IMR-90 (cell line): Measurements from ENCODE around the gene ANKRD11. TPM values are rescaled to one million over a fixed set of nuclear protein-coding genes. Genes with fewer than 3 reads are reported as not detected.

Experiments used
- ATAC-seq: fragments of 200-7000 bp; cut with Tn5 transposase; 2 replicates; pipeline ENCODE4 v1.9.1; 2020; ENCODE audit warnings: low read depth, mild to moderate bottlenecking, moderate library complexity
- BruUV-seq: library from RNA; stranded (reverse); fragments of 400-500 nt; replicated peaks from 2 replicates; lab custom pipeline; 2021; lab: Mats Ljungman, UMichigan
- CTCF ChIA-PET: fragments of 300-600 bp; formaldehyde crosslinking; extraction: SDS; loops from one replicate; lab custom pipeline; 2021; ENCODE audit warnings: antibody characterized with exemption; lab: Yijun Ruan, JAX
- POLR2A ChIA-PET: fragments of 300-600 bp; sonication (Branson Sonifier 250); formaldehyde crosslinking; loops from one replicate; lab custom pipeline; 2022; ENCODE audit warnings: antibody characterized with exemption; ENCODE audit not compliant: unreplicated experiment; lab: Charles Lee
- DNase-seq: peaks from one replicate; pipeline ENCODE4 v3.0.0; 2013
- H2AFZ ChIP-seq: replicated peaks from 2 replicates; pipeline ENCODE3; 2013; ENCODE audit warnings: low read length, mild to moderate bottlenecking; ENCODE audit not compliant: poor library complexity
- H2AK5ac ChIP-seq: 2 replicates; pipeline ENCODE4 v1.6.1; 2013; ENCODE audit warnings: low read depth, low read length, inconsistent platforms
- H2AK9ac ChIP-seq: replicated peaks from 2 replicates; pipeline ENCODE3; 2013; ENCODE audit warnings: mild to moderate bottlenecking, low read depth, low read length, moderate library complexity; ENCODE audit not compliant: poor library complexity
- H2BK120ac ChIP-seq: 2 replicates; pipeline ENCODE4 v1.6.1; 2013; ENCODE audit warnings: low read depth, low read length, inconsistent platforms
- H2BK15ac ChIP-seq: 3 replicates; pipeline ENCODE4 v1.6.1; 2013; ENCODE audit warnings: low read depth, low read length, inconsistent platforms
- H2BK20ac ChIP-seq: 2 replicates; pipeline ENCODE4 v1.6.1; 2013; ENCODE audit warnings: low read depth, mild to moderate bottlenecking, inconsistent platforms, low read length, moderate library complexity
- H2BK5ac ChIP-seq: 2 replicates; pipeline ENCODE4 v1.6.1; 2013; ENCODE audit warnings: mild to moderate bottlenecking, low read depth, low read length, inconsistent platforms; ENCODE audit not compliant: poor library complexity, severe bottlenecking
- H3K14ac ChIP-seq: replicated peaks from 2 replicates; pipeline ENCODE4 v1.6.1; 2013; ENCODE audit warnings: low read depth, low read length, inconsistent platforms
- H3K18ac ChIP-seq: 2 replicates; pipeline ENCODE4 v1.6.1; 2013; ENCODE audit warnings: low read depth, low read length, control low read depth
- H3K23ac ChIP-seq: 2 replicates; pipeline ENCODE4 v1.6.1; 2013; ENCODE audit warnings: low read depth, low read length, inconsistent platforms
- H3K27ac ChIP-seq: 2 replicates; pipeline ENCODE4 v1.5.1; 2013; ENCODE audit warnings: mild to moderate bottlenecking, control low read depth, low read length; ENCODE audit not compliant: insufficient read depth
- H3K27me3 ChIP-seq: 2 replicates; pipeline ENCODE4 v1.6.1; 2013; ENCODE audit warnings: low read length; ENCODE audit not compliant: control insufficient read depth, insufficient read depth
- H3K36me3 ChIP-seq: 2 replicates; pipeline ENCODE4 v1.6.1; 2013; ENCODE audit warnings: low read length, mixed read lengths; ENCODE audit not compliant: control insufficient read depth, insufficient read depth
- H3K4ac ChIP-seq: 2 replicates; pipeline ENCODE4 v1.6.1; 2013; ENCODE audit warnings: low read depth, low read length, inconsistent platforms
- H3K4me1 ChIP-seq: 2 replicates; pipeline ENCODE4 v1.6.1; 2013; ENCODE audit warnings: low read length, mixed read lengths; ENCODE audit not compliant: control insufficient read depth, insufficient read depth
- H3K4me2 ChIP-seq: 2 replicates; pipeline ENCODE4 v1.6.1; 2013; ENCODE audit warnings: low read depth, mild to moderate bottlenecking, control low read depth, low read length, moderate library complexity
- H3K4me3 ChIP-seq: 2 replicates; pipeline ENCODE4 v1.5.1; 2013; ENCODE audit warnings: low read depth, mild to moderate bottlenecking, control low read depth, low read length, moderate library complexity; ENCODE audit not compliant: insufficient read depth
- H3K56ac ChIP-seq: 2 replicates; pipeline ENCODE4 v1.6.1; 2013; ENCODE audit warnings: low read length, inconsistent platforms; ENCODE audit not compliant: insufficient read depth; ENCODE audit errors: extremely low read depth
- H3K79me1 ChIP-seq, 2 experiments: 2 replicates each; pipeline ENCODE4 v1.6.1; 2013; ENCODE audit warnings: low read length in 2 of 2, inconsistent platforms in 1 of 2, low read depth in 1 of 2
- H3K9ac ChIP-seq: 2 replicates; pipeline ENCODE4 v1.6.1; 2013; ENCODE audit warnings: low read depth, low read length, control low read depth
- H3K9me1 ChIP-seq: 2 replicates; pipeline ENCODE4 v1.6.1; 2013; ENCODE audit warnings: low read length, inconsistent platforms; ENCODE audit not compliant: insufficient read depth
- H3K9me3 ChIP-seq: 2 replicates; pipeline ENCODE4 v1.6.1; 2013; ENCODE audit warnings: low read length; ENCODE audit not compliant: control insufficient read depth, insufficient read depth
- H4K20me1 ChIP-seq: 2 replicates; pipeline ENCODE4 v1.6.1; 2013; ENCODE audit warnings: low read length, inconsistent platforms; ENCODE audit not compliant: insufficient read depth
- H4K5ac ChIP-seq: 2 replicates; pipeline ENCODE4 v1.6.1; 2013; ENCODE audit warnings: mild to moderate bottlenecking, low read depth, low read length, control low read depth
- H4K8ac ChIP-seq, 2 experiments: 2 replicates each; pipeline ENCODE4 v1.6.1; 2013; ENCODE audit warnings: low read depth in 2 of 2, low read length in 2 of 2, control low read depth in 1 of 2, inconsistent platforms in 1 of 2
- H4K91ac ChIP-seq: 2 replicates; pipeline ENCODE4 v1.6.1; 2013; ENCODE audit warnings: low read depth, low read length, inconsistent platforms; ENCODE audit not compliant: insufficient read depth
- BHLHE40 ChIP-seq: fragments of 150-350 bp; IDR thresholded peaks from 2 replicates; pipeline ENCODE4 v1.6.1; 2016; ENCODE audit warnings: mild to moderate bottlenecking, low read depth, low read length
- CEBPB ChIP-seq: IDR thresholded peaks from 2 replicates; pipeline ENCODE4 v1.6.1; 2012; ENCODE audit warnings: low read depth, low read length, improper control_type of control experiment
- CHD1 ChIP-seq: IDR thresholded peaks from 2 replicates; pipeline ENCODE4 v1.6.1; 2012; ENCODE audit warnings: low read depth, low read length, improper control_type of control experiment
- FOS ChIP-seq: fragments of 150-350 bp; IDR thresholded peaks from 2 replicates; pipeline ENCODE4 v1.6.1; 2016; ENCODE audit warnings: low read depth, low read length
- MAFK ChIP-seq: IDR thresholded peaks from 2 replicates; pipeline ENCODE4 v1.6.1; 2012; ENCODE audit warnings: low read depth, low read length, improper control_type of control experiment
- MAZ ChIP-seq: IDR thresholded peaks from 2 replicates; pipeline ENCODE4 v1.6.1; 2012; ENCODE audit warnings: low read depth, mild to moderate bottlenecking, low read length, improper control_type of control experiment, moderate library complexity, borderline replicate concordance
- MXI1 ChIP-seq: IDR thresholded peaks from 2 replicates; pipeline ENCODE4 v1.6.1; 2012; ENCODE audit warnings: low read depth, mild to moderate bottlenecking, low read length, moderate library complexity, borderline replicate concordance
- NFE2L2 ChIP-seq: fragments of 150-350 bp; IDR thresholded peaks from 2 replicates; pipeline ENCODE4 v1.6.1; 2016; ENCODE audit warnings: low read depth, mild to moderate bottlenecking, low read length
- RAD21 ChIP-seq: IDR thresholded peaks from 2 replicates; pipeline ENCODE4 v1.6.1; 2012; ENCODE audit warnings: low read length, improper control_type of control experiment
- RCOR1 ChIP-seq: IDR thresholded peaks from 2 replicates; pipeline ENCODE4 v1.6.1; 2012; ENCODE audit warnings: mild to moderate bottlenecking, low read length, improper control_type of control experiment; ENCODE audit not compliant: insufficient replicate concordance
- WGBS, 2 experiments: methylation state at CpG; one replicate each; pipeline versions ENCODE4 v1.1.5 to v1.1.7; 2013; ENCODE audit warnings: missing lambda C conversion rate in 2 of 2; ENCODE audit not compliant: insufficient read length in 1 of 2; ENCODE audit errors: extremely low coverage in 2 of 2; 5-methylcytosine and 5-hydroxymethylcytosine counted together
- dilution Hi-C: fragments of 300-500 bp; cut with HindIII; formaldehyde crosslinking; loops from one replicate; pipeline ENCODE4 v1.14.3; 2018; ENCODE audit warnings: low sequenced_read_pairs; ENCODE audit not compliant: unreplicated experiment
- in situ Hi-C: fragments of 300-500 bp; cut with MboI; formaldehyde crosslinking; loops from 3 replicates; pipeline ENCODE4 v1.14.3; 2019; ENCODE audit warnings: low sequenced_read_pairs, inconsistent platforms, mixed read lengths
- intact Hi-C: fragments of 100-400 bp; cut with micrococcal nuclease; formaldehyde crosslinking; loops from 2 replicates; pipeline ENCODE4 v1.10.0; 2022
- polyA plus RNA-seq, 3 experiments: library from polyadenylated mRNA; depleted of rRNA; stranded (reverse); fragments of >200 nt; gene quantifications; 2 replicates each; pipeline ENCODE4 v1.2.3, GENCODE V29; 2012; ENCODE audit warnings: low replicate concordance in 1 of 3
- total RNA-seq: library from RNA; depleted of rRNA; stranded (reverse); fragments of >200 nt; gene quantifications from 2 replicates; pipeline ENCODE4 v1.2.3, GENCODE V29; 2012
- TF ChIP-seq, protein P1 (sequence below): conservative IDR thresholded peaks from 2 replicates; pipeline ENCODE4 v1.5.1; 2012; ENCODE audit warnings: mild to moderate bottlenecking, low read depth, low read length, improper control_type of control experiment
- TF ChIP-seq, protein P2 (sequence below): fragments of 150-350 bp; IDR thresholded peaks from 2 replicates; pipeline ENCODE4 v1.6.1; 2017; ENCODE audit warnings: mild to moderate bottlenecking, antibody characterized with exemption, low read length, low read depth

ANKRD11 gene
- total and polyA plus RNA-seq, 2 of the 4 experiments (the other 2 are of a cell fraction), result 46.8 to 71.9 TPM

DNA sequence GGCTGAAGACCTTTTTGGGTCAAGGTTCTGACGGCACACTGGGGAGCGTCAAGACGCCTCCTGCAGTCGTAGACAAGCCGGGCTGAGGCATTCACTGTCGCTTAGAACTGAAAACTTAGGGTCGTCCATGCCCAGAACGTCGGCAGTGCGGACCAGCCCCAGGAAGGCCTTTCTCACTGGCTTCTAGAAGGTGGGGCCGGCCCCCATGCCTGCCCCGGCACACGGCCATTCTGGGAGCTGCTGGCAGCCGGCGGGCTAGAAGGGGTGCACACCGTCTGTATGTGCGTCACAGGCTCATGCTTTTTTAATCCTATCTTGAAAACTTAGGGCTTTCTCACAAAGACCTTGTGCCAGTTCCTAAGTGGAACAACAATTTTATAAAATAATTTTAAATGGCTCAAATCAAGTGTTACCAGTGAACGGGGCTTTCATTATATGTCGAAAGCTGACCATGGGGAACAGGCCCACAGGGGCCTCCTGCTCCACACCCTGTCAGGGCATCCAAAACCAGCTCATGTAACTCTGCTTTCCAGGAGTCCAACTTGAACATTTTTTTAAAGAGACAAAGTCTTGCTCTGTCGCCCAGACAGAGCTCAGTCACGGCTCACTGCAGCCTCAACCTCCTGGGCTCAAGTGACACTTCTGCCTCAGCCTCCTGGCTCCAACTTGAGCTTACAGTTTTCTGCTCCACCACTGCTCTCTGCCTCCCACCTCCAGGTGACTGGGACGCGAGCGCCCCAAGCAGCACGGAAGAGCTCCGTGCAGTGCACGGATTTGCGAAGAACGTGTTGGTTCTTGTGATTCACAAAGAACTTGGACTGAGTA, 111.2 kb downstream of the ANKRD11 start (continued):
- TF ChIP-seq MXI1, result no peak

DNA sequence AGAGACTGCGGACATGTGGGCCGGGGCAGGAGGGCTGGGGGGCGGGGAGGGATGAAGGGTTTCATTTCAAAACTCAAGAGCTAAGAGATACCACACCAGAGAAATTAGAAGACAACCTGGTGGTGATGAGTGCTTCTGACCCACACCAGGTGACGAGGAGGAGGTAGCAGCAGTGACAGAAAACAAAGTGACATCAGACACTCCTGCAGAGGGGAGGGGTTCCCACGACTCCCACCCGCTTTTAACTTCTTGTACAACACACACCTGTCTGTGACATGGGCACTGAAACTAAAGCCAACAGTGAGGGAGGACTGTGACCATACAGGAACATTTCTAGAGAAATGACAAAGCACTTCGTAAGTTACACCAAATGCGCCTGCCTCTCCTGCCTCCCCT, 112.9 kb downstream of the ANKRD11 start:
- H4K91ac ChIP-seq, result no peak overlapping the region
- H4K5ac ChIP-seq, result no peak overlapping the region
- 0 out of 2 replicates have a peak, but pooled peaks cover 2% of the 10 kb centered on the region for H3K36me3 ChIP-seq
- POLR2A ChIA-PET, result no interaction called here
- H3K27me3 ChIP-seq, result no peaks in the 10 kb centered on the region
- WGBS, 2 experiments, result no CpG with 5 or more reads among the region's 8 CpGs
- DNase-seq (no peak), ATAC-seq (no peak)
- in situ Hi-C loops, result no loop called here
- no peak overlapping the region for H2AK5ac ChIP-seq
- H2BK15ac ChIP-seq, result no peak overlapping the region
- H3K4me2 ChIP-seq, result no peak overlapping the region
- H2BK5ac ChIP-seq, result no peak overlapping the region
- no peak overlapping the region for H3K27ac ChIP-seq
- H3K9ac ChIP-seq, result no peak overlapping the region
- no peak overlapping the region for H3K4me3 ChIP-seq
- H3K79me1 ChIP-seq, result peaks cover 3 to 94% of the 10 kb centered on the region in 2 experiments; a peak in 2 of 4 replicates
- H3K14ac ChIP-seq, result no peak overlapping the region
- no peak overlapping the region for H3K23ac ChIP-seq
- no TSS peak for BruUV-seq
- no peak overlapping the region for H4K8ac ChIP-seq
- H2AK9ac ChIP-seq, result no peak overlapping the region
- H3K9me3 ChIP-seq, result no peaks in the 10 kb centered on the region
- peaks cover 15% of the 10 kb centered on the region for H3K4me1 ChIP-seq
- no peak overlapping the region for H2BK120ac ChIP-seq
- peaks cover 40% of the 10 kb centered on the region for H3K9me1 ChIP-seq
- dilution Hi-C loops, result no loop called here
- H2AFZ ChIP-seq, result no peak overlapping the region
- CTCF ChIA-PET, result interaction anchor here (0.8 kb wide), 1 partner anchor 13 kb away, joined by 3 read pairs; no protein-coding TSS in a partner anchor
- H3K56ac ChIP-seq, result no peak overlapping the region
- peaks cover 100% of the 10 kb centered on the region for H4K20me1 ChIP-seq
- no peak overlapping the region for H2BK20ac ChIP-seq
- no peak overlapping the region for H3K4ac ChIP-seq
- intact Hi-C loops, result no loop called here
- H3K18ac ChIP-seq, result no peak overlapping the region
- TF ChIP-seq MAFK, result no peak
- TF ChIP-seq NFE2L2, result no peak
- no peak for TF ChIP-seq RAD21
- no peak for TF ChIP-seq BHLHE40
- TF ChIP-seq FOS, result no peak
- no peak for TF ChIP-seq CHD1
- TF ChIP-seq CEBPB, result no peak
- no peak for TF ChIP-seq MAZ
- TF ChIP-seq, protein P1, sequence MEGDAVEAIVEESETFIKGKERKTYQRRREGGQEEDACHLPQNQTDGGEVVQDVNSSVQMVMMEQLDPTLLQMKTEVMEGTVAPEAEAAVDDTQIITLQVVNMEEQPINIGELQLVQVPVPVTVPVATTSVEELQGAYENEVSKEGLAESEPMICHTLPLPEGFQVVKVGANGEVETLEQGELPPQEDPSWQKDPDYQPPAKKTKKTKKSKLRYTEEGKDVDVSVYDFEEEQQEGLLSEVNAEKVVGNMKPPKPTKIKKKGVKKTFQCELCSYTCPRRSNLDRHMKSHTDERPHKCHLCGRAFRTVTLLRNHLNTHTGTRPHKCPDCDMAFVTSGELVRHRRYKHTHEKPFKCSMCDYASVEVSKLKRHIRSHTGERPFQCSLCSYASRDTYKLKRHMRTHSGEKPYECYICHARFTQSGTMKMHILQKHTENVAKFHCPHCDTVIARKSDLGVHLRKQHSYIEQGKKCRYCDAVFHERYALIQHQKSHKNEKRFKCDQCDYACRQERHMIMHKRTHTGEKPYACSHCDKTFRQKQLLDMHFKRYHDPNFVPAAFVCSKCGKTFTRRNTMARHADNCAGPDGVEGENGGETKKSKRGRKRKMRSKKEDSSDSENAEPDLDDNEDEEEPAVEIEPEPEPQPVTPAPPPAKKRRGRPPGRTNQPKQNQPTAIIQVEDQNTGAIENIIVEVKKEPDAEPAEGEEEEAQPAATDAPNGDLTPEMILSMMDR, result no peak
- no peak for TF ChIP-seq RCOR1
- TF ChIP-seq, protein P2, sequence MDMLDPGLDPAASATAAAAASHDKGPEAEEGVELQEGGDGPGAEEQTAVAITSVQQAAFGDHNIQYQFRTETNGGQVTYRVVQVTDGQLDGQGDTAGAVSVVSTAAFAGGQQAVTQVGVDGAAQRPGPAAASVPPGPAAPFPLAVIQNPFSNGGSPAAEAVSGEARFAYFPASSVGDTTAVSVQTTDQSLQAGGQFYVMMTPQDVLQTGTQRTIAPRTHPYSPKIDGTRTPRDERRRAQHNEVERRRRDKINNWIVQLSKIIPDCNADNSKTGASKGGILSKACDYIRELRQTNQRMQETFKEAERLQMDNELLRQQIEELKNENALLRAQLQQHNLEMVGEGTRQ, result no peak
